Measurements from ENCODE around the gene TMEM183A.

The TMEM183A gene

GRCh38 chr1:203063287-203063686 is 56.1 kb downstream of the TMEM183A start:
- Histone ChIP-seq H3K27ac (ENCODE audit: low read depth, low read length) (no peak overlapping the region), H3K27me3 (ENCODE audit: control insufficient read depth in 1 of 2, insufficient read depth in 2 of 2, low read length in 2 of 2) (peaks cover 0 to 3% of the 10 kb centered on the region in 2 donors), H3K9ac (ENCODE audit: low read length) (no peak overlapping the region), H3K9me3 (ENCODE audit: low read length) (no peaks in the 10 kb centered on the region), H3K36me3 (ENCODE audit: insufficient read depth, low read length) (no peaks in the 10 kb centered on the region), H3K4me3 (ENCODE audit: low read depth in 1 of 2, low read length in 2 of 2) (no peak overlapping the region), H3K4me1 (ENCODE audit: insufficient read depth, low read length) (peaks cover 7% of the 10 kb centered on the region)

GRCh38 chr1:203065191-203065590 is 58.0 kb downstream of the TMEM183A start:
- Histone ChIP-seq H3K27me3 (ENCODE audit: control insufficient read depth in 1 of 2, insufficient read depth in 2 of 2, low read length in 2 of 2) (peaks cover 0 to 3% of the 10 kb centered on the region in 2 donors), H3K4me1 (ENCODE audit: insufficient read depth, low read length) (peaks cover 20% of the 10 kb centered on the region), H3K36me3 (ENCODE audit: insufficient read depth, low read length) (no peaks in the 10 kb centered on the region), H3K27ac (ENCODE audit: low read depth, low read length) (no peak overlapping the region), H3K9ac (ENCODE audit: low read length) (no peak overlapping the region), H3K4me3 (ENCODE audit: low read depth in 1 of 2, low read length in 2 of 2) (no peak overlapping the region), H3K9me3 (ENCODE audit: low read length) (no peaks in the 10 kb centered on the region)

- Histone ChIP-seq H3K27me3 (ENCODE audit: control insufficient read depth in 1 of 2, insufficient read depth in 2 of 2, low read length in 2 of 2) (peaks cover 0 to 3% of the 10 kb centered on the region in 2 donors), H3K27ac (ENCODE audit: low read depth, low read length) (no peak overlapping the region), H3K4me3 (ENCODE audit: low read depth in 1 of 2, low read length in 2 of 2) (no peak overlapping the region), H3K4me1 (ENCODE audit: insufficient read depth, low read length) (peaks cover 24% of the 10 kb centered on the region), H3K36me3 (ENCODE audit: insufficient read depth, low read length) (no peaks in the 10 kb centered on the region), H3K9ac (ENCODE audit: low read length) (no peak overlapping the region), H3K9me3 (ENCODE audit: low read length) (no peaks in the 10 kb centered on the region)
Measured at GRCh38 chr1:203065986-203066385, 58.8 kb downstream of the TMEM183A start.

GRCh38 chr1:203066965-203067364 is 59.8 kb downstream of the TMEM183A start:
- H3K36me3 ChIP-seq (ENCODE audit: insufficient read depth, low read length): no peaks in the 10 kb centered on the region
- no peak overlapping the region for H3K27ac ChIP-seq (ENCODE audit: low read depth, low read length)
- no peaks in the 10 kb centered on the region for H3K9me3 ChIP-seq (ENCODE audit: low read length)
- no peak overlapping the region for H3K4me3 ChIP-seq (ENCODE audit: low read depth in 1 of 2, low read length in 2 of 2)
- no peak overlapping the region for H3K9ac ChIP-seq (ENCODE audit: low read length)
- H3K27me3 ChIP-seq (ENCODE audit: control insufficient read depth in 1 of 2, insufficient read depth in 2 of 2, low read length in 2 of 2): peaks cover 0 to 3% of the 10 kb centered on the region in 2 donors
- H3K4me1 ChIP-seq (ENCODE audit: insufficient read depth, low read length): peaks cover 24% of the 10 kb centered on the region

GRCh38 chr1:203069030-203069747 is 62.0 kb downstream of the TMEM183A start:
- no peak overlapping the region for H3K9ac ChIP-seq (ENCODE audit: low read length)
- peak overlapping the region in 1 of 2 donors; percentile 15 for H3K4me3 ChIP-seq (ENCODE audit: low read depth in 1 of 2, low read length in 2 of 2)
- peaks cover 24% of the 10 kb centered on the region for H3K4me1 ChIP-seq (ENCODE audit: insufficient read depth, low read length)
- peak overlapping the region; percentile 39 for H3K27ac ChIP-seq (ENCODE audit: low read depth, low read length)
- no peaks in the 10 kb centered on the region for H3K9me3 ChIP-seq (ENCODE audit: low read length)
- no peaks in the 10 kb centered on the region for H3K36me3 ChIP-seq (ENCODE audit: insufficient read depth, low read length)
- H3K27me3 ChIP-seq (ENCODE audit: control insufficient read depth in 1 of 2, insufficient read depth in 2 of 2, low read length in 2 of 2): no peaks in the 10 kb centered on the region

GRCh38 chr1:203072002-203072602 is 64.9 kb downstream of the TMEM183A start:
- no peaks in the 10 kb centered on the region for H3K27me3 ChIP-seq (ENCODE audit: control insufficient read depth in 1 of 2, insufficient read depth in 2 of 2, low read length in 2 of 2)
- peaks cover 24% of the 10 kb centered on the region for H3K4me1 ChIP-seq (ENCODE audit: insufficient read depth, low read length)
- H3K36me3 ChIP-seq (ENCODE audit: insufficient read depth, low read length): no peaks in the 10 kb centered on the region
- H3K27ac ChIP-seq (ENCODE audit: low read depth, low read length): no peak overlapping the region
- no peak overlapping the region for H3K4me3 ChIP-seq (ENCODE audit: low read depth in 1 of 2, low read length in 2 of 2)
- no peak overlapping the region for H3K9ac ChIP-seq (ENCODE audit: low read length)
- no peaks in the 10 kb centered on the region for H3K9me3 ChIP-seq (ENCODE audit: low read length)

- Histone ChIP-seq H3K9me3 (ENCODE audit: low read length) (no peaks in the 10 kb centered on the region), H3K4me1 (ENCODE audit: insufficient read depth, low read length) (peaks cover 24% of the 10 kb centered on the region), H3K36me3 (ENCODE audit: insufficient read depth, low read length) (no peaks in the 10 kb centered on the region), H3K27me3 (ENCODE audit: control insufficient read depth in 1 of 2, insufficient read depth in 2 of 2, low read length in 2 of 2) (no peaks in the 10 kb centered on the region), H3K27ac (ENCODE audit: low read depth, low read length) (no peak overlapping the region), H3K4me3 (ENCODE audit: low read depth in 1 of 2, low read length in 2 of 2) (no peak overlapping the region), H3K9ac (ENCODE audit: low read length) (no peak overlapping the region)
Measured at GRCh38 chr1:203072911-203073310, 65.7 kb downstream of the TMEM183A start.

- Histone ChIP-seq H3K4me3 (ENCODE audit: low read depth in 1 of 2, low read length in 2 of 2) (no peak overlapping the region), H3K9ac (ENCODE audit: low read length) (no peak overlapping the region), H3K27me3 (ENCODE audit: control insufficient read depth in 1 of 2, insufficient read depth in 2 of 2, low read length in 2 of 2) (no peaks in the 10 kb centered on the region), H3K36me3 (ENCODE audit: insufficient read depth, low read length) (no peaks in the 10 kb centered on the region), H3K9me3 (ENCODE audit: low read length) (no peaks in the 10 kb centered on the region), H3K27ac (ENCODE audit: low read depth, low read length) (no peak overlapping the region), H3K4me1 (ENCODE audit: insufficient read depth, low read length) (peaks cover 18% of the 10 kb centered on the region)
Measured at GRCh38 chr1:203073469-203073868, 66.3 kb downstream of the TMEM183A start.
